HPDE6-E6E7 (cell line): ENCODE results near the gene PSEN1.
"Not testable (repeated sequence)": the region's sequence is repeated elsewhere in the genome, so short reads cannot be mapped to it uniquely, and the experiment has no call there.

Experiments used
- DNase-seq: peaks from one replicate; pipeline ENCODE4 v3.0.0; 2011; ENCODE audit warnings: missing footprints; ENCODE audit errors: extremely low spot score

PSEN1 gene

GRCh38 chr14:73166399-73166798 lies 30.1 kb downstream of the PSEN1 start:
- no peak for DNase-seq

- no peak for DNase-seq
Measured at GRCh38 chr14:73167727-73168126, 31.4 kb downstream of the PSEN1 start.

GRCh38 chr14:73168274-73168673 lies 32.0 kb downstream of the PSEN1 start:
- DNase-seq, result no peak

GRCh38 chr14:73168691-73169090 lies 32.4 kb downstream of the PSEN1 start:
- no peak for DNase-seq

- DNase-seq, result not testable (repeated sequence)
Measured at GRCh38 chr14:73169855-73170254, 33.5 kb downstream of the PSEN1 start.

- no peak for DNase-seq
Measured at GRCh38 chr14:73170686-73171085, 34.4 kb downstream of the PSEN1 start.

- no peak for DNase-seq
Measured at GRCh38 chr14:73172500-73172899, 36.2 kb downstream of the PSEN1 start.

- DNase-seq, result no peak
Measured at GRCh38 chr14:73173092-73173735, 36.9 kb downstream of the PSEN1 start.

GRCh38 chr14:73176685-73177084 lies 40.4 kb downstream of the PSEN1 start:
- no peak for DNase-seq

GRCh38 chr14:73180385-73180805 lies 44.1 kb downstream of the PSEN1 start:
- DNase-seq, result peak; percentile 63

GRCh38 chr14:73180969-73181368 lies 44.7 kb downstream of the PSEN1 start:
- DNase-seq, result not testable (repeated sequence)

GRCh38 chr14:73188501-73188911 lies 52.2 kb downstream of the PSEN1 start:
- DNase-seq, result no peak

- no peak for DNase-seq
Measured at GRCh38 chr14:73189651-73190050, 53.3 kb downstream of the PSEN1 start.

- no peak for DNase-seq
Measured at GRCh38 chr14:73191441-73191840, 55.1 kb downstream of the PSEN1 start.

- not testable (repeated sequence) for DNase-seq
Measured at GRCh38 chr14:73194306-73194705, 58.0 kb downstream of the PSEN1 start.

GRCh38 chr14:73198253-73198652 lies 61.9 kb downstream of the PSEN1 start:
- DNase-seq, result no peak

GRCh38 chr14:73203527-73203926 lies 67.2 kb downstream of the PSEN1 start:
- DNase-seq, result no peak

GRCh38 chr14:73207615-73208014 lies 71.3 kb downstream of the PSEN1 start:
- DNase-seq, result no peak

- DNase-seq, result no peak
Measured at GRCh38 chr14:73208390-73208789, 72.1 kb downstream of the PSEN1 start.

GRCh38 chr14:73208846-73209245 lies 72.5 kb downstream of the PSEN1 start:
- no peak for DNase-seq

- no peak for DNase-seq
Measured at GRCh38 chr14:73209953-73210352, 73.6 kb downstream of the PSEN1 start.

GRCh38 chr14:73211251-73212040 lies 75.1 kb downstream of the PSEN1 start:
- no peak for DNase-seq

- no peak for DNase-seq
Measured at GRCh38 chr14:73216030-73216429, 79.7 kb downstream of the PSEN1 start.
